ENCODE measurements around the gene MTA3. TPM values are rescaled to one million over a fixed set of nuclear protein-coding genes. Genes with fewer than 3 reads are reported as not detected.

Gene MTA3
- total RNA-seq, 3 donors from 2014 or later, result 31.4 to 58.0 (median 49.2) TPM

DNA sequence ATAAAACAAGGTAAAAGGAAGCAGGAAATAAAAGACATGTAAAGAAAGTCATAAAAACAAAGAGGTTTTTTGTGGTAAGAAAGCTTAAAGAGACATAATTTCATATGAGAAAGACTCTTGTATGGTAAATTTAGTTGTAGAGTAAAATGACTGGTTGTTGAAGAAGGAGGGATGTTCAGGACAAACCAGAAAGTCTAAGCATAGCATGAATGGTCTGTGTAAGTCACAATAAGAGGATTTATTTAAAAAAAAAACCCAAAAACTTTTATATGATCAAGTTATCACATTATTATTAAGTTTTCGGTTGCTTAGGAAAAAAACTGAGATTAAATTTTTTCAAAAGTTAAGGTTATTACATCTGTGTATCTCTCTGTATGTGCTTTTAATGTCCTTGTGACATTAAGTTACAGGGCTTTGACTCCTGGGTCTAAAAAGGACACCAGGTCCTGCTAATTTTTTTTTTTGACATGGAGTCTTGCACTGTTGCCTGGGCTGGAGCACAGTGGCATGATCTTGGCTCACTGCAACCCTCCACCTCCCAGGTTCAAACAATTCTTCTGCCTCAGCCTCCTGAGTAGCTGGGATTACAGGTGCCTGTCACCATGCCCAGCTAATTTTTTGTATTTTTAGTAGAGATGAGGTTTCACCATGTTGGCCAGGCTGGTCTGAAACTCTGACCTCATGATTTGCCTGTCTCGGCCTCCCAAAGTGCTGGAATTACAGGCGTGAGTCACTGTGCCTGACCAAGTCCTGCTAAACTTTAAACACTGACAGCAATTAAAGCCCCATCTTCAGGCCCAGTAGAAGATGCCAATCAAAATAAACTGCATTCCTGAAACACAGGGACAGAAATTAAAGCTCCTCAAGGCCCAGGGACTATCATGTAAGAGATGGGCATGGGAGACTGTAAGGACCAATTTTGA, 209.7 kb downstream of the MTA3 start:
- DNase-seq (ENCODE audit: low spot score in 2 of 2), result no peak
- Histone ChIP-seq H3K4me1 (no peaks in the 10 kb centered on the region), H3K27ac (no peak overlapping the region), H3K27me3 (no peaks in the 10 kb centered on the region), H3K4me3 (no peak overlapping the region), H3K36me3 (no peaks in the 10 kb centered on the region), H3K9me3 (no peaks in the 10 kb centered on the region)
- intact Hi-C loops (cut with DNase I; ENCODE audit: low total_unique reads), result no loop called here
- TF ChIP-seq, protein P1, sequence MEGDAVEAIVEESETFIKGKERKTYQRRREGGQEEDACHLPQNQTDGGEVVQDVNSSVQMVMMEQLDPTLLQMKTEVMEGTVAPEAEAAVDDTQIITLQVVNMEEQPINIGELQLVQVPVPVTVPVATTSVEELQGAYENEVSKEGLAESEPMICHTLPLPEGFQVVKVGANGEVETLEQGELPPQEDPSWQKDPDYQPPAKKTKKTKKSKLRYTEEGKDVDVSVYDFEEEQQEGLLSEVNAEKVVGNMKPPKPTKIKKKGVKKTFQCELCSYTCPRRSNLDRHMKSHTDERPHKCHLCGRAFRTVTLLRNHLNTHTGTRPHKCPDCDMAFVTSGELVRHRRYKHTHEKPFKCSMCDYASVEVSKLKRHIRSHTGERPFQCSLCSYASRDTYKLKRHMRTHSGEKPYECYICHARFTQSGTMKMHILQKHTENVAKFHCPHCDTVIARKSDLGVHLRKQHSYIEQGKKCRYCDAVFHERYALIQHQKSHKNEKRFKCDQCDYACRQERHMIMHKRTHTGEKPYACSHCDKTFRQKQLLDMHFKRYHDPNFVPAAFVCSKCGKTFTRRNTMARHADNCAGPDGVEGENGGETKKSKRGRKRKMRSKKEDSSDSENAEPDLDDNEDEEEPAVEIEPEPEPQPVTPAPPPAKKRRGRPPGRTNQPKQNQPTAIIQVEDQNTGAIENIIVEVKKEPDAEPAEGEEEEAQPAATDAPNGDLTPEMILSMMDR (IDR thresholded peaks at IDR 0.05), result no peak
- TF ChIP-seq POLR2AphosphoS5 (IDR thresholded peaks at IDR 0.05) (no peak), POLR2A (IDR thresholded peaks at IDR 0.05) (no peak)

DNA sequence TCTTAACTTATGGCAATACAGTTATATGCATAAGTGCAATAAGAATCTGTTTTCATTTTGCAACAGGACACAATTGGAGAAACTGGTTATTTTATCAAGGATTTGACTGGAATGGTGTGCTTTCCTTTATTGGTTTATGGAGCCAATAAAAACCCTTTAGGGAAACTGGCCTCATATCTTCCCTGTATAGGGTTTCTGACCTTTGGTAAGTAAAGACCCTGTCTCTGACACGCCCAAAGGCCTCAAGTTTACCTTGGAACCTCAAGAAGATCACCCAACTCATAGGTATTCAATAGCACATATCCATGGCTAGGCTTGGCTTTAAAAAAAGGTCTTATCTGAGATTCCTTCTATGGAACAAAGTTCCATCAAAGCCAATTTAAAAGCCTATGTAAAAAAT, 212.7 kb downstream of the MTA3 start:
- H3K4me1 ChIP-seq, result no peaks in the 10 kb centered on the region
- H3K27me3 ChIP-seq, result no peaks in the 10 kb centered on the region
- no peaks in the 10 kb centered on the region for H3K9me3 ChIP-seq
- no peak overlapping the region for H3K27ac ChIP-seq
- no peak overlapping the region for H3K4me3 ChIP-seq
- H3K36me3 ChIP-seq, result no peaks in the 10 kb centered on the region
- no peak for DNase-seq (ENCODE audit: low spot score in 2 of 2)
- TF ChIP-seq POLR2AphosphoS5 (IDR thresholded peaks at IDR 0.05), result no peak
- TF ChIP-seq POLR2A (IDR thresholded peaks at IDR 0.05), result no peak
- TF ChIP-seq, protein P1 (IDR thresholded peaks at IDR 0.05), result no peak
- intact Hi-C loops (cut with DNase I; ENCODE audit: low total_unique reads), result no loop called here

DNA sequence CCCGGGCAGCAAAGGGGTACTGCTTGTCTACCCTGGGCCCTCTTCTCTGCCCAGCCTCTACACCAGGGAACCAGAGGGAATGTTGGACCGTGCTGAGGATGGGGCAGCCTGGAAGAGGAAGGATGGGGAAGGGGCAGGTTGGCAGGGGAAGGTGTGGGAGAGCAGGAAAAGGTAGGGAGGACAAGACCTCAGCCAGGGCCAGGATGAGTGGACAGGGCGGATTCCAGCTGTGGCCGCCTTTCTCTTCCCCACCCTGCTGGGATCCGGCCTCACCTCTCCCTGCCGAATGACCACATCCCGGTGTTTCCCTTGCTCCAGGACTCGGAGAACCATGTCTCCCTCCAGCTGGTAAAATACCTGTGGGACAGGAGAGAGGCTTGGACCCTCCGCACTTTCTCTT, 215.1 kb downstream of the MTA3 start:
- no peak overlapping the region for H3K27ac ChIP-seq
- no peaks in the 10 kb centered on the region for H3K36me3 ChIP-seq
- H3K27me3 ChIP-seq, result no peaks in the 10 kb centered on the region
- intact Hi-C loops (cut with DNase I; ENCODE audit: low total_unique reads), result no loop called here
- H3K4me1 ChIP-seq, result no peaks in the 10 kb centered on the region
- no peak for DNase-seq (ENCODE audit: low spot score in 2 of 2)
- H3K9me3 ChIP-seq, result no peaks in the 10 kb centered on the region
- TF ChIP-seq, protein P1 (IDR thresholded peaks at IDR 0.05), result no peak
- TF ChIP-seq POLR2A (IDR thresholded peaks at IDR 0.05) (no peak), POLR2AphosphoS5 (IDR thresholded peaks at IDR 0.05) (no peak)
- no peak overlapping the region for H3K4me3 ChIP-seq

DNA sequence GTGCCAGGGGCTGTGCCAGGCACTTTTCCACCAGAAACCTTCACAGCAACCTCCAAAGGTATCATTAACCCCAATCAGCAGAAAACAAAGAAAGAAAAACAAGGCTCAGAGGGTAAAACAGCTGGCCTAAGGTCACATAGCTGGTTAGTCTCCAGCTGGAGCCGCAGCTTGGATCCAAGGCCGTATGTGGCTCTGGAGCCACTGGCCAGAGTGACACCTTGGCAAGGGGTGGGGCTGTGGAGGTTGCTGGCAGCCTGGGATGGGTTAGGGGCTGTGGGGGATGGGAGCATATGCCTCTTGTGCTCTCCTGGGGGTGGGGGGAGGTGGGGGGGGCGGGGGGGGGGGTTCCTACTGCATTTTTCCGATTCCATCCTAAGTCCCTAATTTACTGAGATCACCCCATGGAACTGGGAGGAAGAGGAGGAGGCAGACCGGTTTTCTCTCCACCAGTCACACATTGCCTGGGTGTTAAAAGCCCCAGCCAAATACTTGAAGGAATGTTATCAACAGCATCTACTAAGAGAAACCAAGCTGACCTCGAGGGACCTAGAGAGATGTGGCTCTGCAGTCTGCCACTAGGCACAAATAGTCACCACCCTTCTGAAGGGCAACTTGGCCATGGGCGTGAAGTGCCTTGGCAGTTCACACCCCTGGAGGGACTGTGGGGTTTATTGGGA, 215.9 kb downstream of the MTA3 start:
- Histone ChIP-seq H3K36me3 (no peaks in the 10 kb centered on the region), H3K4me3 (no peak overlapping the region), H3K9me3 (no peaks in the 10 kb centered on the region), H3K27ac (no peak overlapping the region), H3K27me3 (no peaks in the 10 kb centered on the region), H3K4me1 (no peaks in the 10 kb centered on the region)
- TF ChIP-seq POLR2A (IDR thresholded peaks at IDR 0.05), result no peak
- TF ChIP-seq POLR2AphosphoS5 (IDR thresholded peaks at IDR 0.05), result no peak
- TF ChIP-seq, protein P1 (IDR thresholded peaks at IDR 0.05), result no peak
- intact Hi-C loops (cut with DNase I; ENCODE audit: low total_unique reads), result no loop called here
- DNase-seq (ENCODE audit: low spot score in 2 of 2), result no peak

Data from breast epithelium (tissue), 4 donors.